Measurements from ENCODE around the gene HCFC1R1. TPM values are rescaled to one million over a fixed set of nuclear protein-coding genes. Genes with fewer than 3 reads are reported as not detected.

HCFC1R1 gene
- total RNA-seq, 1 experiment from 2014 or later: 61.3 TPM

GRCh38 chr16:2973093-2973492, 50.6 kb downstream of the HCFC1R1 start:
- TF ChIP-seq CTCF (conservative IDR thresholded peaks at IDR 0.05): no peak
- Histone ChIP-seq H3T11ph (ENCODE audit: low read length) (no peak overlapping the region), H2BK20ac (ENCODE audit: low read depth, low read length, poor library complexity, severe bottlenecking) (no peak overlapping the region), H2AK5ac (ENCODE audit: insufficient read length, low read length) (no peak overlapping the region), H4K91ac (ENCODE audit: insufficient read length, low read depth, low read length) (no peak overlapping the region), H2BK15ac (ENCODE audit: low read depth, low read length) (no peak overlapping the region), H3K23ac (ENCODE audit: insufficient read length, low read depth, low read length) (no peak overlapping the region), H3K9me3 (ENCODE audit: control insufficient read depth, low read depth, low read length) (no peaks in the 10 kb centered on the region), H4K20me1 (ENCODE audit: control insufficient read depth, insufficient read depth, insufficient read length) (peaks cover 3% of the 10 kb centered on the region), H3K79me1 (ENCODE audit: insufficient read depth, low read depth, low read length, poor library complexity, severe bottlenecking) (no peaks in the 10 kb centered on the region), H3K56ac (ENCODE audit: insufficient read length, low read depth, low read length) (no peak overlapping the region), H4K8ac (replicated peaks; ENCODE audit: insufficient read length, low read depth, low read length) (no peak overlapping the region), H3K79me2 (ENCODE audit: insufficient read depth, low read length) (no peaks in the 10 kb centered on the region), H4K5ac (ENCODE audit: insufficient read length, low read depth, low read length) (no peak overlapping the region), H3K27me3 (ENCODE audit: insufficient read depth, low read length) (no peaks in the 10 kb centered on the region), H3K4me1 (ENCODE audit: insufficient read depth, low read length) (no peaks in the 10 kb centered on the region), H3K9ac (ENCODE audit: extremely low read depth, insufficient read length, low read length) (no peak overlapping the region), H3K4ac (ENCODE audit: low read depth, low read length) (no peak overlapping the region), H3K4me2 (ENCODE audit: insufficient read depth, insufficient read length, low read length) (no peak overlapping the region), H2BK5ac (ENCODE audit: insufficient read length, low read length) (no peak overlapping the region), H3K27ac (ENCODE audit: insufficient read length, low read depth, low read length) (no peak overlapping the region), H3K18ac (ENCODE audit: insufficient read length, low read depth, low read length) (no peak overlapping the region), H3K14ac (ENCODE audit: insufficient read depth, low read length) (no peak overlapping the region), H2BK120ac (ENCODE audit: low read depth, low read length, poor library complexity, severe bottlenecking) (no peak overlapping the region), H2AFZ (ENCODE audit: low read length) (no peak overlapping the region), H3K23me2 (ENCODE audit: insufficient read length, low read depth, low read length, poor library complexity, severe bottlenecking) (peaks cover 6% of the 10 kb centered on the region), H2BK12ac (ENCODE audit: insufficient read length, low read depth, low read length) (no peak overlapping the region)
- Mint-ChIP-seq H3K9me3 (no peaks in the 10 kb centered on the region), H3K27me3 (ENCODE audit: low read depth) (peaks cover 6% of the 10 kb centered on the region), H3K27ac (no peak overlapping the region), H3K36me3 (ENCODE audit: insufficient read depth in 1 of 3, low read depth in 3 of 3) (peaks cover 9 to 46% (median 39%) of the 10 kb centered on the region in 3 experiments; a peak in 6 of 7 replicates), H3K4me3 (no peak overlapping the region), H3K4me1 (peaks cover 19 to 22% of the 10 kb centered on the region in 2 experiments)
- WGBS (ENCODE audit: extremely low coverage, insufficient read length, low lambda C conversion rate): no CpG with 5 or more reads among the region's 5 CpGs
- no peak for DNase-seq

Other genes starting within 250 kb of the HCFC1R1 start
- 319 and 331 TPM in 2 replicates for gene ELOB, start 246.7 kb downstream of the HCFC1R1 start, total RNA-seq (2021)
- not detected in 2 replicates for gene PRSS33, start 236.4 kb downstream of the HCFC1R1 start, total RNA-seq (2021)
- not detected in 2 replicates for gene PRSS41, start 225.5 kb downstream of the HCFC1R1 start, total RNA-seq (2021)
- gene PRSS21, start 206.7 kb downstream of the HCFC1R1 start, total RNA-seq (2021): not detected in 2 replicates
- gene ZG16B, start 193.6 kb downstream of the HCFC1R1 start, total RNA-seq (2021): not detected in 2 replicates
- 1.9 and 2.4 TPM in 2 replicates for gene PRSS22, start 165.8 kb downstream of the HCFC1R1 start, total RNA-seq (2021)
- 16.5 and 20.9 TPM in 2 replicates for gene FLYWCH2, start 140.7 kb downstream of the HCFC1R1 start, total RNA-seq (2021)
- gene FLYWCH1, start 112.0 kb downstream of the HCFC1R1 start, total RNA-seq (2021): 12.5 and 13.0 TPM in 2 replicates
- gene KREMEN2, start 59.7 kb downstream of the HCFC1R1 start, total RNA-seq (2021): 12.8 and 14.6 TPM in 2 replicates
- 32.1 and 33.3 TPM in 2 replicates for gene PAQR4, start 54.6 kb downstream of the HCFC1R1 start, total RNA-seq (2021)
- 114 and 120 TPM in 2 replicates for gene PKMYT1, start 43.5 kb downstream of the HCFC1R1 start, total RNA-seq (2021)
- 1.3 and 1.5 TPM in 2 replicates for gene CLDN9, start 11.0 kb downstream of the HCFC1R1 start, total RNA-seq (2021)
- gene CLDN6, start 5.8 kb downstream of the HCFC1R1 start, total RNA-seq (2021): 743 and 757 TPM in 2 replicates
- gene TNFRSF12A, start 3.6 kb downstream of the HCFC1R1 start, total RNA-seq (2021): 147 and 148 TPM in 2 replicates
- 65.7 and 68.2 TPM in 2 replicates for gene THOC6, start 93 bp upstream of the HCFC1R1 start, total RNA-seq (2021)
- 13.5 TPM in 2 replicates for gene BICDL2, start 13.0 kb upstream of the HCFC1R1 start, total RNA-seq (2021)
- 13.5 and 14.2 TPM in 2 replicates for gene MMP25, start 22.6 kb upstream of the HCFC1R1 start, total RNA-seq (2021)
- 2.0 and 2.6 TPM in 2 replicates for gene IL32, start 41.7 kb upstream of the HCFC1R1 start, total RNA-seq (2021)
- gene ZSCAN10, start 75.4 kb upstream of the HCFC1R1 start, total RNA-seq (2021): 207 and 212 TPM in 2 replicates
- gene ZNF205, start 88.6 kb upstream of the HCFC1R1 start, total RNA-seq (2021): 16.8 and 18.8 TPM in 2 replicates
- gene ZNF213, start 111.1 kb upstream of the HCFC1R1 start, total RNA-seq (2021): 6.2 and 6.4 TPM in 2 replicates
- not detected in 2 replicates for gene OR1F1, start 164.3 kb upstream of the HCFC1R1 start, total RNA-seq (2021)
- 14.8 and 14.9 TPM in 2 replicates for gene ZNF200, start 211.2 kb upstream of the HCFC1R1 start, total RNA-seq (2021)
- gene MEFV, start 232.7 kb upstream of the HCFC1R1 start, total RNA-seq (2021): not detected in 2 replicates

All from H9 (cell line).